K562 (cell line): ENCODE results near the gene PFKL. TPM values are rescaled to one million over a fixed set of nuclear protein-coding genes. Genes with fewer than 3 reads are reported as not detected.

Experiments used
- E2F3 ChIP-seq: fragments of 250-450 bp; sonication (Bioruptor Pico); IDR thresholded peaks from 2 replicates; pipeline ENCODE4 v1.4.0; 2020; ENCODE audit warnings: mild to moderate bottlenecking
- HNRNPL ChIP-seq: fragments of 200-400 bp; formaldehyde crosslinking; IDR thresholded peaks from 2 replicates; pipeline ENCODE4 v1.6.1; 2017; ENCODE audit warnings: low read depth, mild to moderate bottlenecking, low read length
- JUND ChIP-seq, 2 experiments: IDR thresholded peaks; 2 replicates in 1 of 2; 3 replicates in 1 of 2; pipeline ENCODE4 v1.6.1; 2011; ENCODE audit warnings: borderline replicate concordance in 2 of 2, low read depth in 2 of 2, low read length in 2 of 2, improper control_type of control experiment in 1 of 2, missing biosample characterization in 1 of 2, missing genetic modification characterization in 1 of 2, missing genetic modification reagents in 1 of 2
- SAP30 ChIP-seq: fragments of 200-600 bp; sonication (generic); IDR thresholded peaks from 2 replicates; pipeline ENCODE4 v1.6.1; 2012; ENCODE audit warnings: borderline replicate concordance, low read depth, mild to moderate bottlenecking, moderate library complexity, low read length, control low read depth, inconsistent platforms; ENCODE audit not compliant: insufficient read depth, poor library complexity, severe bottlenecking
- SPI1 ChIP-seq: IDR thresholded peaks from 2 replicates; pipeline ENCODE4 v1.6.1; 2011; ENCODE audit warnings: low read depth, low read length, control low read depth, borderline replicate concordance
- STAG1 ChIP-seq: sonication (generic); formaldehyde crosslinking; IDR thresholded peaks from 2 replicates; pipeline ENCODE4 v1.5.0; 2020; ENCODE audit warnings: missing genetic modification reagents, borderline replicate concordance
- TAF7 ChIP-seq: fragments of 450-650 bp; IDR thresholded peaks from 2 replicates; pipeline ENCODE4 v1.6.1; 2016; ENCODE audit warnings: missing genetic modification characterization, missing compliant biosample characterization
- ZC3H4 ChIP-seq: sonication (generic); formaldehyde crosslinking; IDR thresholded peaks from 2 replicates; pipeline ENCODE4 v1.9.0; 2021; ENCODE audit warnings: missing genetic modification reagents, borderline replicate concordance
- ZNF354B ChIP-seq: fragments of 250-450 bp; sonication (Bioruptor Pico); IDR thresholded peaks from 2 replicates; pipeline ENCODE4 v1.4.0; 2020
- ZNF830 ChIP-seq: fragments of 250-450 bp; sonication (Bioruptor Pico); IDR thresholded peaks from 2 replicates; pipeline ENCODE4 v1.5.0; 2021; ENCODE audit warnings: mild to moderate bottlenecking
- polyA plus RNA-seq, 8 experiments: library from polyadenylated mRNA; depleted of rRNA in 4 of 8; stranded (reverse) in 5 of 8; unstranded in 3 of 8; fragments of >200 nt; fragmentation: Nextera tagmentation in 2 of 8; fragmentation: Illumina TruSeq in 1 of 8; extraction: Ambion mirVana in 2 of 8; extraction: Trizol in 1 of 8; gene quantifications; 2 replicates each; pipeline versions ENCODE4 v1.2.1 to v1.2.3, GENCODE V29; 2011 to 2014; ENCODE audit warnings: inconsistent platforms in 1 of 8, missing spikeins in 1 of 8
- total RNA-seq, 7 experiments: library from RNA; depleted of rRNA in 6 of 7; stranded (reverse); fragments of >200 nt in 6 of 7; fragmentation: Illumina TruSeq in 2 of 7; extraction: Trizol in 2 of 7; gene quantifications; 2 replicates each; pipeline versions ENCODE4 v1.2.1 to v1.2.3, GENCODE V29; 2011 to 2021; ENCODE audit warnings: low replicate concordance in 1 of 7
- TF ChIP-seq, protein P1 (sequence below): fragments of 450-650 bp; IDR thresholded peaks from 2 replicates; pipeline ENCODE4 v1.6.1; 2016; ENCODE audit warnings: borderline replicate concordance
- TF ChIP-seq, protein P2 (sequence below): fragments of 450-650 bp; IDR thresholded peaks from 2 replicates; pipeline ENCODE4 v1.6.1; 2016; ENCODE audit warnings: mild to moderate bottlenecking, moderate library complexity

PFKL gene
- total and polyA plus RNA-seq, 9 of the 15 experiments (the other 6 are each of a cell fraction or from before 2014, with no cell fraction given) = 1.1 to 124 (median 45.6) TPM

DNA sequence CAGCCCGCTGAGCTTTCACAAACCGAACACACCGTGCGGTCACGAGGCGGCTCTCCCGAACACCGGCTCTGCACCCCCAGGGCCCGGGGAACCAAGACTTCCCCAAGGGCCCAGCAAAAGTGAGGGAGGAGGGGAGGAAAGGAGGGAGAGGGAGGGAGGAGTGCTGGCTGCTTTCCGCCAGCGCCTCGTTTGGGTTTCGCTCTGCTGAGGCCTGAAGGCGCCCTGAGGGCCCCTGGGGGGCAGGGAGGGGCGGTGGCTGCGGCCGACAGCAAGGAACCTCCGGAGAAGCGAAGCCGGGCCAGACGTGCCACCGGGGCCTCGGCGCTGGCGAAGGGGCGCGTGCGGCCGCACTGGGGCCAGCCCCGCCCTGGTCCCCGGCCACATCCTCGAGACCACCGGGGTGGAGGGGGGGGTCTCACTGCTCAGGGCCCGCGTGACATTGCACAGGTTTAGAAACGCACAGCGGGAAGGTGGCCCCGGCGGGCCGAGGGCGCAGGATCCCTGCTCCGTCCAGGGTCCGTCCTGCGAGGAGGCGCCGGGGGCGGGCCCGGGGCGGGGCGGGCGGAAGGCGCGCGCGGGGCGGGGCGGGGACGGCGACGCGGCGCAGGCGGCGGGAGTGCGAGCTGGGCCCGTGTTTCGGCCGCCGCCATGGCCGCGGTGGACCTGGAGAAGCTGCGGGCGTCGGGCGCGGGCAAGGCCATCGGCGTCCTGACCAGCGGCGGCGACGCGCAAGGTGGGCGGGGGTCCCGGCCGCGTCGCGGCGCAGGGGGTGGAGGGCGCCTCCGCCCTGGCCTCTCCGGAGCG, at the start of gene PFKL (continued):
- TF ChIP-seq E2F3 (peak; percentile 75; the same call in 1 of the 2 replicates), ZC3H4 (CRISPR knock-in tag) (no peak), ZNF354B (CRISPR knock-in tag) (no peak), SAP30 (peak; percentile 76), STAG1 (peak; percentile 30; the same call in 1 of the 2 replicates), SPI1 (0 out of 2 replicates have a peak, but pooled peaks have one; percentile 16), JUND (IDR thresholded peaks at IDR 0.05; ENCODE audit: borderline replicate concordance, low read depth, low read length) (no peak), JUND (tag; IDR thresholded peaks at IDR 0.05; ENCODE audit: borderline replicate concordance, low read depth, low read length) (no peak), TAF7 (tag) (no peak), HNRNPL (peak; percentile 48; the same call in 1 of the 2 replicates), ZNF830 (CRISPR knock-in tag) (no peak)
- TF ChIP-seq, protein P1, sequence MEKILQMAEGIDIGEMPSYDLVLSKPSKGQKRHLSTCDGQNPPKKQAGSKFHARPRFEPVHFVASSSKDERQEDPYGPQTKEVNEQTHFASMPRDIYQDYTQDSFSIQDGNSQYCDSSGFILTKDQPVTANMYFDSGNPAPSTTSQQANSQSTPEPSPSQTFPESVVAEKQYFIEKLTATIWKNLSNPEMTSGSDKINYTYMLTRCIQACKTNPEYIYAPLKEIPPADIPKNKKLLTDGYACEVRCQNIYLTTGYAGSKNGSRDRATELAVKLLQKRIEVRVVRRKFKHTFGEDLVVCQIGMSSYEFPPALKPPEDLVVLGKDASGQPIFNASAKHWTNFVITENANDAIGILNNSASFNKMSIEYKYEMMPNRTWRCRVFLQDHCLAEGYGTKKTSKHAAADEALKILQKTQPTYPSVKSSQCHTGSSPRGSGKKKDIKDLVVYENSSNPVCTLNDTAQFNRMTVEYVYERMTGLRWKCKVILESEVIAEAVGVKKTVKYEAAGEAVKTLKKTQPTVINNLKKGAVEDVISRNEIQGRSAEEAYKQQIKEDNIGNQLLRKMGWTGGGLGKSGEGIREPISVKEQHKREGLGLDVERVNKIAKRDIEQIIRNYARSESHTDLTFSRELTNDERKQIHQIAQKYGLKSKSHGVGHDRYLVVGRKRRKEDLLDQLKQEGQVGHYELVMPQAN = peak; percentile 35; the same call in 1 of the 2 replicates
- TF ChIP-seq, protein P2, sequence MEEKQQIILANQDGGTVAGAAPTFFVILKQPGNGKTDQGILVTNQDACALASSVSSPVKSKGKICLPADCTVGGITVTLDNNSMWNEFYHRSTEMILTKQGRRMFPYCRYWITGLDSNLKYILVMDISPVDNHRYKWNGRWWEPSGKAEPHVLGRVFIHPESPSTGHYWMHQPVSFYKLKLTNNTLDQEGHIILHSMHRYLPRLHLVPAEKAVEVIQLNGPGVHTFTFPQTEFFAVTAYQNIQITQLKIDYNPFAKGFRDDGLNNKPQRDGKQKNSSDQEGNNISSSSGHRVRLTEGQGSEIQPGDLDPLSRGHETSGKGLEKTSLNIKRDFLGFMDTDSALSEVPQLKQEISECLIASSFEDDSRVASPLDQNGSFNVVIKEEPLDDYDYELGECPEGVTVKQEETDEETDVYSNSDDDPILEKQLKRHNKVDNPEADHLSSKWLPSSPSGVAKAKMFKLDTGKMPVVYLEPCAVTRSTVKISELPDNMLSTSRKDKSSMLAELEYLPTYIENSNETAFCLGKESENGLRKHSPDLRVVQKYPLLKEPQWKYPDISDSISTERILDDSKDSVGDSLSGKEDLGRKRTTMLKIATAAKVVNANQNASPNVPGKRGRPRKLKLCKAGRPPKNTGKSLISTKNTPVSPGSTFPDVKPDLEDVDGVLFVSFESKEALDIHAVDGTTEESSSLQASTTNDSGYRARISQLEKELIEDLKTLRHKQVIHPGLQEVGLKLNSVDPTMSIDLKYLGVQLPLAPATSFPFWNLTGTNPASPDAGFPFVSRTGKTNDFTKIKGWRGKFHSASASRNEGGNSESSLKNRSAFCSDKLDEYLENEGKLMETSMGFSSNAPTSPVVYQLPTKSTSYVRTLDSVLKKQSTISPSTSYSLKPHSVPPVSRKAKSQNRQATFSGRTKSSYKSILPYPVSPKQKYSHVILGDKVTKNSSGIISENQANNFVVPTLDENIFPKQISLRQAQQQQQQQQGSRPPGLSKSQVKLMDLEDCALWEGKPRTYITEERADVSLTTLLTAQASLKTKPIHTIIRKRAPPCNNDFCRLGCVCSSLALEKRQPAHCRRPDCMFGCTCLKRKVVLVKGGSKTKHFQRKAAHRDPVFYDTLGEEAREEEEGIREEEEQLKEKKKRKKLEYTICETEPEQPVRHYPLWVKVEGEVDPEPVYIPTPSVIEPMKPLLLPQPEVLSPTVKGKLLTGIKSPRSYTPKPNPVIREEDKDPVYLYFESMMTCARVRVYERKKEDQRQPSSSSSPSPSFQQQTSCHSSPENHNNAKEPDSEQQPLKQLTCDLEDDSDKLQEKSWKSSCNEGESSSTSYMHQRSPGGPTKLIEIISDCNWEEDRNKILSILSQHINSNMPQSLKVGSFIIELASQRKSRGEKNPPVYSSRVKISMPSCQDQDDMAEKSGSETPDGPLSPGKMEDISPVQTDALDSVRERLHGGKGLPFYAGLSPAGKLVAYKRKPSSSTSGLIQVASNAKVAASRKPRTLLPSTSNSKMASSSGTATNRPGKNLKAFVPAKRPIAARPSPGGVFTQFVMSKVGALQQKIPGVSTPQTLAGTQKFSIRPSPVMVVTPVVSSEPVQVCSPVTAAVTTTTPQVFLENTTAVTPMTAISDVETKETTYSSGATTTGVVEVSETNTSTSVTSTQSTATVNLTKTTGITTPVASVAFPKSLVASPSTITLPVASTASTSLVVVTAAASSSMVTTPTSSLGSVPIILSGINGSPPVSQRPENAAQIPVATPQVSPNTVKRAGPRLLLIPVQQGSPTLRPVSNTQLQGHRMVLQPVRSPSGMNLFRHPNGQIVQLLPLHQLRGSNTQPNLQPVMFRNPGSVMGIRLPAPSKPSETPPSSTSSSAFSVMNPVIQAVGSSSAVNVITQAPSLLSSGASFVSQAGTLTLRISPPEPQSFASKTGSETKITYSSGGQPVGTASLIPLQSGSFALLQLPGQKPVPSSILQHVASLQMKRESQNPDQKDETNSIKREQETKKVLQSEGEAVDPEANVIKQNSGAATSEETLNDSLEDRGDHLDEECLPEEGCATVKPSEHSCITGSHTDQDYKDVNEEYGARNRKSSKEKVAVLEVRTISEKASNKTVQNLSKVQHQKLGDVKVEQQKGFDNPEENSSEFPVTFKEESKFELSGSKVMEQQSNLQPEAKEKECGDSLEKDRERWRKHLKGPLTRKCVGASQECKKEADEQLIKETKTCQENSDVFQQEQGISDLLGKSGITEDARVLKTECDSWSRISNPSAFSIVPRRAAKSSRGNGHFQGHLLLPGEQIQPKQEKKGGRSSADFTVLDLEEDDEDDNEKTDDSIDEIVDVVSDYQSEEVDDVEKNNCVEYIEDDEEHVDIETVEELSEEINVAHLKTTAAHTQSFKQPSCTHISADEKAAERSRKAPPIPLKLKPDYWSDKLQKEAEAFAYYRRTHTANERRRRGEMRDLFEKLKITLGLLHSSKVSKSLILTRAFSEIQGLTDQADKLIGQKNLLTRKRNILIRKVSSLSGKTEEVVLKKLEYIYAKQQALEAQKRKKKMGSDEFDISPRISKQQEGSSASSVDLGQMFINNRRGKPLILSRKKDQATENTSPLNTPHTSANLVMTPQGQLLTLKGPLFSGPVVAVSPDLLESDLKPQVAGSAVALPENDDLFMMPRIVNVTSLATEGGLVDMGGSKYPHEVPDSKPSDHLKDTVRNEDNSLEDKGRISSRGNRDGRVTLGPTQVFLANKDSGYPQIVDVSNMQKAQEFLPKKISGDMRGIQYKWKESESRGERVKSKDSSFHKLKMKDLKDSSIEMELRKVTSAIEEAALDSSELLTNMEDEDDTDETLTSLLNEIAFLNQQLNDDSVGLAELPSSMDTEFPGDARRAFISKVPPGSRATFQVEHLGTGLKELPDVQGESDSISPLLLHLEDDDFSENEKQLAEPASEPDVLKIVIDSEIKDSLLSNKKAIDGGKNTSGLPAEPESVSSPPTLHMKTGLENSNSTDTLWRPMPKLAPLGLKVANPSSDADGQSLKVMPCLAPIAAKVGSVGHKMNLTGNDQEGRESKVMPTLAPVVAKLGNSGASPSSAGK = no peak; the same call in none of the 2 replicates
